ENCODE data around the gene CAMK1D.

Gene CAMK1D

GRCh38 chr10:12625393-12626023 lies 276.2 kb downstream of the CAMK1D start:
- Histone ChIP-seq H3K36me3 (ENCODE audit: control insufficient read depth in 5 of 5, insufficient read depth in 5 of 5, low read length in 5 of 5) (no peaks in the 10 kb centered on the region), H3K9ac (ENCODE audit: low read length in 5 of 5) (no peak overlapping the region), H3K4me1 (ENCODE audit: control insufficient read depth in 5 of 5, insufficient read depth in 5 of 5, low read length in 5 of 5) (peaks cover 0 to 4% (median 0%) of the 10 kb centered on the region in 5 donors), H3K9me3 (ENCODE audit: control insufficient read depth in 5 of 5, low read length in 5 of 5) (no peaks in the 10 kb centered on the region), H3K4me3 (ENCODE audit: low read depth in 1 of 5, low read length in 5 of 5) (no peak overlapping the region), H3K27ac (ENCODE audit: low read depth, low read length) (no peak overlapping the region), H3K27me3 (ENCODE audit: control insufficient read depth in 5 of 5, insufficient read depth in 4 of 5, low read length in 5 of 5) (no peaks in the 10 kb centered on the region)

GRCh38 chr10:12628153-12628552 lies 278.8 kb downstream of the CAMK1D start:
- no peaks in the 10 kb centered on the region for H3K36me3 ChIP-seq (ENCODE audit: control insufficient read depth in 5 of 5, insufficient read depth in 5 of 5, low read length in 5 of 5)
- peaks cover 0 to 4% (median 3%) of the 10 kb centered on the region in 5 donors for H3K4me1 ChIP-seq (ENCODE audit: control insufficient read depth in 5 of 5, insufficient read depth in 5 of 5, low read length in 5 of 5)
- H3K27ac ChIP-seq (ENCODE audit: low read depth, low read length): no peak overlapping the region
- peaks cover 0 to 6% (median 0%) of the 10 kb centered on the region in 5 donors for H3K9me3 ChIP-seq (ENCODE audit: control insufficient read depth in 5 of 5, low read length in 5 of 5)
- no peak overlapping the region for H3K9ac ChIP-seq (ENCODE audit: low read length in 5 of 5)
- H3K27me3 ChIP-seq (ENCODE audit: control insufficient read depth in 5 of 5, insufficient read depth in 4 of 5, low read length in 5 of 5): no peaks in the 10 kb centered on the region
- H3K4me3 ChIP-seq (ENCODE audit: low read depth in 1 of 5, low read length in 5 of 5): no peak overlapping the region

GRCh38 chr10:12628964-12629766 lies 279.8 kb downstream of the CAMK1D start:
- H3K27ac ChIP-seq (ENCODE audit: low read depth, low read length): no peak overlapping the region
- H3K4me3 ChIP-seq (ENCODE audit: low read depth in 1 of 5, low read length in 5 of 5): no peak overlapping the region
- H3K27me3 ChIP-seq (ENCODE audit: control insufficient read depth in 5 of 5, insufficient read depth in 4 of 5, low read length in 5 of 5): no peaks in the 10 kb centered on the region
- peaks cover 0 to 4% (median 3%) of the 10 kb centered on the region in 5 donors for H3K4me1 ChIP-seq (ENCODE audit: control insufficient read depth in 5 of 5, insufficient read depth in 5 of 5, low read length in 5 of 5)
- H3K9me3 ChIP-seq (ENCODE audit: control insufficient read depth in 5 of 5, low read length in 5 of 5): peaks cover 0 to 6% (median 0%) of the 10 kb centered on the region in 5 donors
- H3K36me3 ChIP-seq (ENCODE audit: control insufficient read depth in 5 of 5, insufficient read depth in 5 of 5, low read length in 5 of 5): no peaks in the 10 kb centered on the region
- H3K9ac ChIP-seq (ENCODE audit: low read length in 5 of 5): no peak overlapping the region

GRCh38 chr10:12629767-12630165 lies 280.4 kb downstream of the CAMK1D start:
- no peak overlapping the region for H3K9ac ChIP-seq (ENCODE audit: low read length in 5 of 5)
- no peak overlapping the region for H3K27ac ChIP-seq (ENCODE audit: low read depth, low read length)
- H3K36me3 ChIP-seq (ENCODE audit: control insufficient read depth in 5 of 5, insufficient read depth in 5 of 5, low read length in 5 of 5): no peaks in the 10 kb centered on the region
- no peaks in the 10 kb centered on the region for H3K27me3 ChIP-seq (ENCODE audit: control insufficient read depth in 5 of 5, insufficient read depth in 4 of 5, low read length in 5 of 5)
- H3K4me1 ChIP-seq (ENCODE audit: control insufficient read depth in 5 of 5, insufficient read depth in 5 of 5, low read length in 5 of 5): peaks cover 0 to 4% (median 3%) of the 10 kb centered on the region in 5 donors
- no peak overlapping the region for H3K4me3 ChIP-seq (ENCODE audit: low read depth in 1 of 5, low read length in 5 of 5)
- H3K9me3 ChIP-seq (ENCODE audit: control insufficient read depth in 5 of 5, low read length in 5 of 5): peaks cover 0 to 6% (median 0%) of the 10 kb centered on the region in 5 donors

- Histone ChIP-seq H3K36me3 (ENCODE audit: control insufficient read depth in 5 of 5, insufficient read depth in 5 of 5, low read length in 5 of 5) (no peaks in the 10 kb centered on the region), H3K9ac (ENCODE audit: low read length in 5 of 5) (no peak overlapping the region), H3K27me3 (ENCODE audit: control insufficient read depth in 5 of 5, insufficient read depth in 4 of 5, low read length in 5 of 5) (no peaks in the 10 kb centered on the region), H3K9me3 (ENCODE audit: control insufficient read depth in 5 of 5, low read length in 5 of 5) (peaks cover 0 to 6% (median 0%) of the 10 kb centered on the region in 5 donors), H3K4me3 (ENCODE audit: low read depth in 1 of 5, low read length in 5 of 5) (no peak overlapping the region), H3K4me1 (ENCODE audit: control insufficient read depth in 5 of 5, insufficient read depth in 5 of 5, low read length in 5 of 5) (peaks cover 0 to 4% (median 3%) of the 10 kb centered on the region in 5 donors), H3K27ac (ENCODE audit: low read depth, low read length) (no peak overlapping the region)
Observed at GRCh38 chr10:12631216-12631615, 281.9 kb downstream of the CAMK1D start.

- H3K27ac ChIP-seq (ENCODE audit: low read depth, low read length): no peak overlapping the region
- no peaks in the 10 kb centered on the region for H3K27me3 ChIP-seq (ENCODE audit: control insufficient read depth in 5 of 5, insufficient read depth in 4 of 5, low read length in 5 of 5)
- no peak overlapping the region for H3K4me3 ChIP-seq (ENCODE audit: low read depth in 1 of 5, low read length in 5 of 5)
- peaks cover 0 to 4% (median 3%) of the 10 kb centered on the region in 5 donors for H3K4me1 ChIP-seq (ENCODE audit: control insufficient read depth in 5 of 5, insufficient read depth in 5 of 5, low read length in 5 of 5)
- H3K9me3 ChIP-seq (ENCODE audit: control insufficient read depth in 5 of 5, low read length in 5 of 5): peaks cover 0 to 6% (median 0%) of the 10 kb centered on the region in 5 donors
- no peak overlapping the region for H3K9ac ChIP-seq (ENCODE audit: low read length in 5 of 5)
- no peaks in the 10 kb centered on the region for H3K36me3 ChIP-seq (ENCODE audit: control insufficient read depth in 5 of 5, insufficient read depth in 5 of 5, low read length in 5 of 5)
Observed at GRCh38 chr10:12631787-12632562, 282.6 kb downstream of the CAMK1D start.

- Histone ChIP-seq H3K36me3 (ENCODE audit: control insufficient read depth in 5 of 5, insufficient read depth in 5 of 5, low read length in 5 of 5) (no peaks in the 10 kb centered on the region), H3K27me3 (ENCODE audit: control insufficient read depth in 5 of 5, insufficient read depth in 4 of 5, low read length in 5 of 5) (no peaks in the 10 kb centered on the region), H3K9ac (ENCODE audit: low read length in 5 of 5) (no peak overlapping the region), H3K9me3 (ENCODE audit: control insufficient read depth in 5 of 5, low read length in 5 of 5) (peaks cover 0 to 6% (median 0%) of the 10 kb centered on the region in 5 donors), H3K4me1 (ENCODE audit: control insufficient read depth in 5 of 5, insufficient read depth in 5 of 5, low read length in 5 of 5) (peaks cover 0 to 4% (median 4%) of the 10 kb centered on the region in 5 donors), H3K27ac (ENCODE audit: low read depth, low read length) (no peak overlapping the region), H3K4me3 (ENCODE audit: low read depth in 1 of 5, low read length in 5 of 5) (no peak overlapping the region)
Observed at GRCh38 chr10:12633776-12634620, 284.7 kb downstream of the CAMK1D start.

GRCh38 chr10:12634621-12634931 lies 285.2 kb downstream of the CAMK1D start:
- no peaks in the 10 kb centered on the region for H3K27me3 ChIP-seq (ENCODE audit: control insufficient read depth in 5 of 5, insufficient read depth in 4 of 5, low read length in 5 of 5)
- no peak overlapping the region for H3K9ac ChIP-seq (ENCODE audit: low read length in 5 of 5)
- no peaks in the 10 kb centered on the region for H3K36me3 ChIP-seq (ENCODE audit: control insufficient read depth in 5 of 5, insufficient read depth in 5 of 5, low read length in 5 of 5)
- H3K4me3 ChIP-seq (ENCODE audit: low read depth in 1 of 5, low read length in 5 of 5): no peak overlapping the region
- peaks cover 0 to 6% (median 0%) of the 10 kb centered on the region in 5 donors for H3K9me3 ChIP-seq (ENCODE audit: control insufficient read depth in 5 of 5, low read length in 5 of 5)
- H3K4me1 ChIP-seq (ENCODE audit: control insufficient read depth in 5 of 5, insufficient read depth in 5 of 5, low read length in 5 of 5): peaks cover 0 to 4% (median 0%) of the 10 kb centered on the region in 5 donors
- H3K27ac ChIP-seq (ENCODE audit: low read depth, low read length): no peak overlapping the region

GRCh38 chr10:12635127-12635541 lies 285.8 kb downstream of the CAMK1D start:
- peaks cover 0 to 7% (median 4%) of the 10 kb centered on the region in 5 donors for H3K4me1 ChIP-seq (ENCODE audit: control insufficient read depth in 5 of 5, insufficient read depth in 5 of 5, low read length in 5 of 5)
- H3K9ac ChIP-seq (ENCODE audit: low read length in 5 of 5): no peak overlapping the region
- peaks cover 0 to 6% (median 0%) of the 10 kb centered on the region in 5 donors for H3K9me3 ChIP-seq (ENCODE audit: control insufficient read depth in 5 of 5, low read length in 5 of 5)
- no peak overlapping the region for H3K27ac ChIP-seq (ENCODE audit: low read depth, low read length)
- H3K27me3 ChIP-seq (ENCODE audit: control insufficient read depth in 5 of 5, insufficient read depth in 4 of 5, low read length in 5 of 5): no peaks in the 10 kb centered on the region
- no peaks in the 10 kb centered on the region for H3K36me3 ChIP-seq (ENCODE audit: control insufficient read depth in 5 of 5, insufficient read depth in 5 of 5, low read length in 5 of 5)
- H3K4me3 ChIP-seq (ENCODE audit: low read depth in 1 of 5, low read length in 5 of 5): no peak overlapping the region

All from subcutaneous abdominal adipose tissue (tissue), 5 donors.